Effector memory CD8-positive, alpha-beta T cell (primary cell): ENCODE data around the gene SERP1.
A peak's percentile ranks its signal among the peaks of the same experiment; 100 is the strongest.

ENCODE experiments used
- ATAC-seq: fragments of 150-1000 bp; cut with Tn5 transposase; replicated peaks from 2 replicates; pipeline ENCODE4 v1.10.0; 2021; ENCODE audit warnings: mild to moderate bottlenecking, moderate library complexity
- DNase-seq, 3 experiments: peaks; one replicate each; pipeline ENCODE4 v3.0.0; 2021
- H3K27ac Mint-ChIP-seq, 2 donors: one replicate each; pipeline ENCODE4 v1.8.0; 2022; ENCODE audit warnings: mild to moderate bottlenecking in 2 of 2, mixed read lengths in 2 of 2, moderate library complexity in 2 of 2
- H3K27me3 Mint-ChIP-seq, 2 donors: one replicate each; pipeline ENCODE4 v1.8.0; 2022; ENCODE audit warnings: mixed read lengths in 2 of 2
- H3K36me3 Mint-ChIP-seq: one replicate; pipeline ENCODE4 v1.8.0; 2022; ENCODE audit warnings: mild to moderate bottlenecking, moderate library complexity, mixed read lengths; ENCODE audit not compliant: insufficient read depth
- H3K4me1 Mint-ChIP-seq, 2 donors: one replicate each; pipeline ENCODE4 v1.8.0; 2022; ENCODE audit warnings: low read depth in 2 of 2, mixed read lengths in 2 of 2
- H3K4me3 Mint-ChIP-seq, 2 donors: one replicate each; pipeline ENCODE4 v1.8.0; 2022; ENCODE audit warnings: mild to moderate bottlenecking in 2 of 2, mixed read lengths in 2 of 2, moderate library complexity in 2 of 2
- H3K9me3 Mint-ChIP-seq, 2 donors: one replicate each; pipeline ENCODE4 v1.8.0; 2022; ENCODE audit warnings: mixed read lengths in 2 of 2

SERP1 gene

GRCh38 chr3:150495563-150496168 is 50.6 kb downstream of the SERP1 start:
- DNase-seq: peak; percentile 11 to 32 (median 18)
- no peak overlapping the region for H3K4me3 Mint-ChIP-seq
- no peak overlapping the region for H3K27ac Mint-ChIP-seq

GRCh38 chr3:150495149-150495548 is 51.1 kb downstream of the SERP1 start:
- H3K36me3 Mint-ChIP-seq: no peaks in the 10 kb centered on the region
- H3K27ac Mint-ChIP-seq: no peak overlapping the region
- H3K4me1 Mint-ChIP-seq: no peaks in the 10 kb centered on the region
- H3K4me3 Mint-ChIP-seq: no peak overlapping the region
- no peak for ATAC-seq
- no peak for DNase-seq
- no peaks in the 10 kb centered on the region for H3K9me3 Mint-ChIP-seq
- peaks cover 1 to 7% of the 10 kb centered on the region in 2 donors for H3K27me3 Mint-ChIP-seq

More at GRCh38 chr3:150495563-150496168, 50.6 kb downstream of the SERP1 start:
- no peaks in the 10 kb centered on the region for H3K9me3 Mint-ChIP-seq
- ATAC-seq: peak; percentile 64
- H3K27me3 Mint-ChIP-seq: peaks cover 6 to 7% of the 10 kb centered on the region in 2 donors
- H3K4me1 Mint-ChIP-seq: no peaks in the 10 kb centered on the region
- H3K36me3 Mint-ChIP-seq: no peaks in the 10 kb centered on the region

GRCh38 chr3:150494411-150494977 is 51.8 kb downstream of the SERP1 start:
- Mint-ChIP-seq H3K27ac (no peak overlapping the region), H3K36me3 (no peaks in the 10 kb centered on the region), H3K4me1 (no peaks in the 10 kb centered on the region), H3K27me3 (peaks cover 0 to 7% of the 10 kb centered on the region in 2 donors), H3K4me3 (no peak overlapping the region), H3K9me3 (no peaks in the 10 kb centered on the region)
- ATAC-seq (no peak), DNase-seq (no peak)
